Globus pallidus (tissue), 1 donor: ENCODE measurements around the gene RBM47.
"Not testable (repeated sequence)": the region's sequence is repeated elsewhere in the genome, so short reads cannot be mapped to it uniquely, and the experiment has no call there.

Experiments
- DNase-seq: peaks from one replicate; pipeline ENCODE4 v3.0.0-alpha.2; 2015; ENCODE audit warnings: low spot score

The RBM47 gene

DNA sequence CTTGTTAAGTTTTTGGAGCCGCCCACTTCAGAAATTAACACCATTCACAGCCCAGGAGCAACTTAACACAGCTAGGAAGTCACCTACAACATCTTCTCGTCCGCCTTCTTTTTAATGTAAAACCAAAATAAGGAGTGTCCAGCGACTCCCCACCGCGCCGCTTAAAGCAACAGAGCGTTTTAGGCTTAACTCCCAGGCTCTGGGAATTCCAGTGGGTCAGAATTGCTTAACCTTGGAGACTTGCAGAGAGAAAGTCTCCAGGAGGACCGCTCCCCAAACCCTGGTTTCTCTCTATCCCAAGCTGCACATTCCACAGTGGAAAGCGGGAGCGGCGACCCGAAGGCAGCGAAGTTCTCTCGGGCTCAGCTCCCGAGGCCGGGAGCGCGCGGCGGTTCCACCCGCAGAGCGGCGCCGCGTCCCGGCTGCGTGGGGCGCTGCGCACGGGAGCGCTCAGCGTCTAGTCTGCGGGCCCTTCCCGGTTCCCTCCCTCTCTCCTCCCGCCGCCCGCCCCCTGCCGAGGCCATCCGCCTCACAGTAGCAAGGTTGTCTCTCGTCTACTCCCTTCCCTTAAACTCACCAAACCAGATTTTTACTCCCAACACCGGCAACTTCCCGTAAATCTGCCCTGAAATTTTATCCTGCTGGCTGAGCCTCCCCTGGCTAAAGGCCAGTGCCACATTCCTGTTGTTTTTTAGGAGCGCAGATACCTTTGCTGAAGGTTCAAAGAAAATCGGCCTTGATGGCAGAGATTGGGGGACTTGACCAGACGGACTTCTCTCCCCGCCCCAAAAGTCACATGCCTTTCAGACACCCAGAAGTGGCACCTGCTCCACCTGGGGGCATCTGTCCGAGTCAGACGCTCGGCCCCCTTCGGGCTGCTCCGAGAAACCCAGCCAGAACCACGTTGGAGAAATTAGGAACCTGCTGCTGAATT, at the start of gene RBM47:
Gene RBM47 (minus strand): TSS at position 464 of the 934 bp plus-strand sequence. CDS start 190,971 bp downstream, outside the sequence.
- DNase-seq: no peak

GRCh38 chr4:40678421-40678820, 48.8 kb upstream of the RBM47 start:
- DNase-seq: no peak

DNA sequence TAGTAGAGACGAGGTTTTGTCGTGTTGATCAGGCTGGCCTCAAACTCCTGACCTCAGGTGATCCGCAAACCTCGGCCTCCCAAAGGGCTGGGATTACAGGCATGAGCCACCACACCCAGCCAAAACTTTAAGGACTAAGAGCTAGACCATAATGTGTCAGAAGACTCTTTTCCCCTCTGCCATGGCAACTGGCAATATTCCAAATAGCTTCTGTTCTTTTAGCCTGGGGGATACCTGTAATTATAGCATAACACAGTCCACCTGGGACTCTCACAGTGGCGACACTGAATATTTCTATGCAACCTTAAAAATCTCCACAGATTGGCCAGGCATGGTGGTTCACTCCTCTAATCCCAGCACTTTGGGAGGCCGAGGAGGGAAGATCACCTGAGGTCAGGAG, 45.5 kb upstream of the RBM47 start:
- no peak for DNase-seq

GRCh38 chr4:40672528-40673522, 43.2 kb upstream of the RBM47 start:
- DNase-seq: peak; percentile 18

- DNase-seq: no peak
Observed at GRCh38 chr4:40669504-40669903, 39.8 kb upstream of the RBM47 start.

DNA sequence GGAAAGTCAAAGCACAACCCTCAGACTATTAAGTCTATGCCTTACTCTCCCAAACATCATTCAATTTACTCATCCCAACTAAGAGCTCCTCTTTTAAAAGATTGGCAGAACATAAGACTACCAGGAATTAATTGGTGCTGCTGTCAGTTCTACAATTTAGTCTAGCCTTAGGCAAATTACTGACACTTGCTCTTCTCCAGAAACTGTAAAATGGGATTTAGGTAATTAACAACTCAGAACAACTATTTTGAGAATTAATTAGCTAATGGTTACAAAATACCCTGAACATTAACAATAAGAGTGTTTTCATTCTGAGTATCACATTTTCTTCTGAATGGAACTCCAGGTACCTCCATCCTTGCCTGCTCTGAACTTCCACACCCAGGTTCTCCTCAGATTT, 36.2 kb upstream of the RBM47 start:
- no peak for DNase-seq

GRCh38 chr4:40662962-40663604, 33.4 kb upstream of the RBM47 start:
- no peak for DNase-seq

- DNase-seq: no peak
Observed at GRCh38 chr4:40661803-40662202, 32.1 kb upstream of the RBM47 start.

DNA sequence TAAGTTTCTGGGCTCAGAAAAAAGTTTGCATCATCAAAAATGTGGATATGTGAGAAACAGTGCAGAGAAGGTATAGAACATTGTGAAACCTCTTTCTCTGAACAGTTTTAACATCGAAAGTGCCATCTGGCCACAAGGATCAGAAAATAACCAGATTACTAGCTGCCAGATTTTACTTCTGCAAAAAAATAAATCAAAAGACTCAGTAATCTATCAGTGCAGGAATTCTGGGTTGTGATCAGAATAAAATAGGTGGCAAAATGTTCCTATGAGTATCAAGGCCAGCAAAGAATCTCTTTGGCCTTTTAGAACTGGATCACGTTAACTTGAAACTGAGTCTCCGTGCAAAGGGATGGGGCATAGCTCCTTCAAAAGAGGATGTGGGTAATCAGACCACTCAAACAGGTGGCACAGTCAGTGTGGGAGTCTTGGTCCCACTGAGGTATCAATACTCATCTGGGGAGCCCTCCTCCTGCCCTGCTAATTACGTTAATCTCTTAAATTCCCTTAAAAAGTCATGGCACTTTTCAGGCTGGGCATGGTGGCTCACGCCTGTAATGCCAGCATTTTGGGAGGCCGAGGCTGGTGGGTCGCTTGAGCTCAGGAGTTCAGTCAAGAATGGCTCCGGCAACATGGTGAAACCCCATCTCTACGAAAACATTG, 26.7 kb upstream of the RBM47 start:
- DNase-seq: no peak

DNA sequence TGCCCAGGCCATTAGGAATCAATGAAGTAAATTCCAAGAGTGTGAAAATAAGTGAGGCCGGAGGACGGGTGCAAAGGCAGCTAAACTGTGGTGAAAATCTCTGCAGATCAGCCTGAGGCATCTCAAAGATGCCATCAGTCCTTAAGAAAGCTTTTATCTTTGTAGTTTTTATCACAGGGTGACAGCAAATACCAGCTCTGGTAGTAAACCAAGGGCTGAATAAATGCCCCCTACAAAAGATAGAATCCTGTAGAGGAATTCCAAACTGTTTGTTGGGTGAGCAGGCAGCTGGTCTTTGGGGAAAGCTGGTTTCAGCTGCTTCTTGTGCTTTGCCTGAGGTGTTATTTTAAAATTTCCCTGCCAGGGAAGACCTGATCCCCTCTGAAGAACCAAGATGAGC, 21.6 kb upstream of the RBM47 start:
- DNase-seq: no peak

GRCh38 chr4:40649321-40649720, 19.7 kb upstream of the RBM47 start:
- DNase-seq: no peak

- DNase-seq: no peak
Observed at GRCh38 chr4:40648742-40649281, 19.1 kb upstream of the RBM47 start.

- DNase-seq: no peak
Observed at GRCh38 chr4:40648131-40648530, 18.5 kb upstream of the RBM47 start.

GRCh38 chr4:40645586-40645985, 15.9 kb upstream of the RBM47 start:
- no peak for DNase-seq

DNA sequence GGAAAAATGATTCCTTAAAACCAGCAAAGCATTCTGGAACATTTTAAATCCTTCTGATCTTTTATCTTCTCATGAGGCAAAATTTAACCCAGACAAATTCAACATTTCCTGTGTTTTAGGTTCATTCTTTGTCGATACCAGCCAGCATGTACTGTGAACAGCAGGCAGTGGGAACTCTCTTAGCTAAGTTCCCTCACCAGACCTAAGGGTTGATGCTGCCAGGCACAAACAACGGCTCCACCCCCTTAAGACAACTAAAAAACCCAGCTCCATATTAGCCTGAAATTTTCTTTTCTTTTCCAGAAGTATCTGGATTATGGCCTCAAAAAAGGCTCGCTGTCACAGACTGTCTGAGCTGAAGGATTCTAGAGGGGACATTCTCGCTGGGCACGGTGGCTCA, 2.4 kb upstream of the RBM47 start:
- DNase-seq: no peak

GRCh38 chr4:40630335-40631021, 814 bp upstream of the RBM47 start:
- DNase-seq: no peak

GRCh38 chr4:40628888-40629287, 776 bp downstream of the RBM47 start:
- no peak for DNase-seq

DNA sequence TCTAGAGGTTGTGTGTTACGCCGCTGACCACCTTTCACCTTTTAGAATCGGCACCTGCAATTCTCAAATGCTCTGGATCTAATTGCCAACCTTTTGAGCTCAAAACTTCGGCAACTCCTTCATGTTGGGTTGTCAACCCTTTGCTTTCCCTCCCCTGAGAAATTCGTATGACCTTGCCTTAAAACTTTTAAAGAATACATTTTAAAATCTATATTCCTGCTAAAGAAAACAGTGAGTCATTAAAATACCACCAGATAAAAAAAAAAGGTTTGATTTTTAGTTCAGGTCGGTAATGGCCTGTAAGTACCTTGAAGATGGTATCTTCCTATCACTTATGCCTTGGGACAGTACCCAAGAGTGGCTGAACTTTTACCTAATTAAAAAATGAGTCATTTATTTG, 1.3 kb downstream of the RBM47 start:
- DNase-seq: not testable (repeated sequence)

- no peak for DNase-seq
Observed at GRCh38 chr4:40627540-40627939, 2.1 kb downstream of the RBM47 start.

GRCh38 chr4:40626183-40626990, 3.3 kb downstream of the RBM47 start:
- DNase-seq: no peak
